Measurements from ENCODE around the gene GNA12.

DNA sequence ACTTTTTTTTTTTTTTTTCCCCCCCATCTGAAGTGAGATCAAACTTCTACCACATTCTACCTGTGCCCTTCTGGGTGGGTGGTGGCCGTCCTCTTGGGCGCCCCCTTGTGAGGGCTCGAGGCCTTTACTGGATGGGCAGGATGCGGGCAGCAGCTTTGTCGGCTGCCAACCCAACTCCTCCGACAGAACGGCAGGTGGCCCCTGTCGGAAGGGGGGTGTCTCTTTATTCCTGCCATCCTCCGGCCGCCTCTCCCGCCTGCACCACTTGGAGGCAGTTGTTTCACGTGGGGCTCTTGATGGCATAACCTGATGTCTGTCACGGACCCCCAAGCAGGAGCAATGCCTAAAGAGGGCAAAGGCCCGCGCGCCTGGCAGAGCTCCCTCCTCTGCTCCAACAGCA is 125.1 kb downstream of the GNA12 start:
- TF ChIP-seq, protein P1, sequence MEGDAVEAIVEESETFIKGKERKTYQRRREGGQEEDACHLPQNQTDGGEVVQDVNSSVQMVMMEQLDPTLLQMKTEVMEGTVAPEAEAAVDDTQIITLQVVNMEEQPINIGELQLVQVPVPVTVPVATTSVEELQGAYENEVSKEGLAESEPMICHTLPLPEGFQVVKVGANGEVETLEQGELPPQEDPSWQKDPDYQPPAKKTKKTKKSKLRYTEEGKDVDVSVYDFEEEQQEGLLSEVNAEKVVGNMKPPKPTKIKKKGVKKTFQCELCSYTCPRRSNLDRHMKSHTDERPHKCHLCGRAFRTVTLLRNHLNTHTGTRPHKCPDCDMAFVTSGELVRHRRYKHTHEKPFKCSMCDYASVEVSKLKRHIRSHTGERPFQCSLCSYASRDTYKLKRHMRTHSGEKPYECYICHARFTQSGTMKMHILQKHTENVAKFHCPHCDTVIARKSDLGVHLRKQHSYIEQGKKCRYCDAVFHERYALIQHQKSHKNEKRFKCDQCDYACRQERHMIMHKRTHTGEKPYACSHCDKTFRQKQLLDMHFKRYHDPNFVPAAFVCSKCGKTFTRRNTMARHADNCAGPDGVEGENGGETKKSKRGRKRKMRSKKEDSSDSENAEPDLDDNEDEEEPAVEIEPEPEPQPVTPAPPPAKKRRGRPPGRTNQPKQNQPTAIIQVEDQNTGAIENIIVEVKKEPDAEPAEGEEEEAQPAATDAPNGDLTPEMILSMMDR (IDR thresholded peaks at IDR 0.05): peak; percentile 98
- TF ChIP-seq ZFX (IDR thresholded peaks at IDR 0.05; ENCODE audit: borderline replicate concordance): no peak

Measured in 22Rv1 (cell line).